8988T (cell line): ENCODE measurements around the gene CEP350.

Experiments used
- DNase-seq: peaks from one replicate; pipeline ENCODE4 v3.0.0; 2011

CEP350 gene

GRCh38 chr1:180158149-180159147, 203.8 kb downstream of the CEP350 start:
- no peak for DNase-seq

- DNase-seq = no peak
Measured at GRCh38 chr1:180160357-180160756, 205.7 kb downstream of the CEP350 start.

GRCh38 chr1:180163041-180163440, 208.4 kb downstream of the CEP350 start:
- DNase-seq = no peak
